Adrenal gland (tissue), 12 donors: Measurements from ENCODE around the gene FAM221B. TPM values are rescaled to one million over a fixed set of nuclear protein-coding genes. Genes with fewer than 3 reads are reported as not detected.
A peak's percentile ranks its signal among the peaks of the same experiment; 100 is the strongest.

Experiments used
- DNase-seq, 7 donors: peaks; one replicate each; pipeline ENCODE4 v3.0.0-alpha.2; 2019 to 2020
- H3K27ac ChIP-seq, 5 donors: fragments of 200-600 bp; sonication (generic) in 4 of 5; 1 replicate in 3 of 5; 2 replicates in 2 of 5; pipeline versions ENCODE4 v1.5.1 to v1.8.0; 2016 to 2020; ENCODE audit warnings: mild to moderate bottlenecking in 1 of 5
- H3K27me3 ChIP-seq: fragments of 200-600 bp; 2 replicates; pipeline ENCODE4 v1.8.0; 2021
- H3K36me3 ChIP-seq, 2 donors: fragments of 200-600 bp; replicated peaks in 1 of 2; 1 replicate in 1 of 2; 2 replicates in 1 of 2; pipeline versions ENCODE4 v1.5.1 to v1.8.0; 2018 to 2022
- H3K4me1 ChIP-seq, 2 donors: fragments of 200-600 bp; replicated peaks in 1 of 2; 1 replicate in 1 of 2; 2 replicates in 1 of 2; pipeline versions ENCODE4 v1.5.1 to v1.8.0; 2018 to 2021
- H3K4me3 ChIP-seq, 4 donors: fragments of 200-600 bp; sonication (generic) in 3 of 4; one replicate each; pipeline ENCODE4 v1.5.1; 2016 to 2018
- H3K9me3 ChIP-seq, 3 donors: fragments of 200-600 bp; sonication (generic) in 1 of 3; replicated peaks in 1 of 3; 1 replicate in 2 of 3; 2 replicates in 1 of 3; pipeline versions ENCODE4 v1.5.1 to v1.8.0; 2016 to 2021
- CTCF ChIP-seq, 6 experiments: fragments of 450-650 bp in 4 of 6; fragments of 200-600 bp in 2 of 6; sonication (generic) in 1 of 6; IDR thresholded peaks; 1 replicate in 5 of 6; 2 replicates in 1 of 6; pipeline versions ENCODE4 v1.5.1 to v1.8.0; 2016 to 2021; ENCODE audit warnings: antibody characterized with exemption in 6 of 6, mild to moderate bottlenecking in 2 of 6, moderate library complexity in 1 of 6
- POLR2A ChIP-seq, 2 donors: fragments of 450-650 bp; IDR thresholded peaks; one replicate each; pipeline ENCODE4 v1.6.1; 2017; ENCODE audit warnings: antibody characterized with exemption in 2 of 2, mild to moderate bottlenecking in 2 of 2, moderate library complexity in 1 of 2
- WGBS, 4 donors: extraction: QIAGEN DNeasy Blood & Tissue Kit in 2 of 4; methylation state at CpG; one replicate each; pipeline versions ENCODE4 v1.1.5 to v1.1.7; 2013 to 2017; 5-methylcytosine and 5-hydroxymethylcytosine counted together
- intact Hi-C, 2 donors: fragments of 100-400 bp; cut with DNase I; formaldehyde crosslinking; loops; one replicate each; pipeline versions ENCODE4 v1.14.1 to v1.15.0; 2022 to 2023
- polyA plus RNA-seq, 3 donors: library from polyadenylated mRNA; stranded (reverse); fragments of 200-250 nt in 2 of 3; fragments of 350-450 nt in 1 of 3; fragmentation: Illumina TruSeq in 1 of 3; extraction: RNeasy Lipid Tissue Mini Kit (QIAGEN cat#74804) in 1 of 3; gene quantifications; one replicate each; pipeline ENCODE4 v1.2.3, GENCODE V29; 2013 to 2014
- total RNA-seq, 9 donors: library from RNA; depleted of rRNA in 4 of 9; stranded (reverse); fragments of >200 nt in 4 of 9; fragments of 120-200 nt in 1 of 9; fragmentation: NEBNext Ultra II Directional in 1 of 9; extraction: Animal tissue kit (Norgen Biotek cat#: 25700) in 1 of 9; gene quantifications; one replicate each; pipeline versions ENCODE4 v1.1.0 to v1.2.4, GENCODE V29; 2013 to 2023
- donor health status: healthy with polysubstance abuse.
- donor health status: Bipolar disorder and iron deficiency.
- donor health status: DM: yes; HTN: yes; CAD: no.
- donor health status: DM: no; HTN: no; CAD: no.
- donor health status: DM: no; HTN: no; CAD: no.
- donor health status: DM: yes; HTN: yes; CAD: no.

Gene FAM221B
- total and polyA plus RNA-seq, 12 donors = 0.07 to 0.22 (median 0.16) TPM; not detected in 9

- H3K27ac ChIP-seq = no peak overlapping the region
- peak in 1 of 7 donors; percentile 51 for DNase-seq
- WGBS, 4 donors = 84 to 97% (median 89%) methylated on average over 9 to 19 of the region's 19 CpGs
- intact Hi-C loops = no loop called here
- TF ChIP-seq POLR2A (IDR thresholded peaks at IDR 0.05) (no peak), CTCF (IDR thresholded peaks at IDR 0.05) (no peak)
- H3K36me3 ChIP-seq = no peaks in the 10 kb centered on the region
- peaks cover 10% of the 10 kb centered on the region for H3K27me3 ChIP-seq
- no peaks in the 10 kb centered on the region for H3K4me1 ChIP-seq
- no peaks in the 10 kb centered on the region for H3K9me3 ChIP-seq
- H3K4me3 ChIP-seq = no peak overlapping the region
Measured at GRCh38 chr9:35869621-35870216, 41.2 kb upstream of the FAM221B start.

GRCh38 chr9:35868933-35869332, 40.4 kb upstream of the FAM221B start:
- WGBS, 4 donors = 67 to 77% (median 69%) methylated on average over 2 of the region's 2 CpGs
- TF ChIP-seq POLR2A (IDR thresholded peaks at IDR 0.05) (no peak), CTCF (IDR thresholded peaks at IDR 0.05) (no peak)
- Histone ChIP-seq H3K4me1 (no peaks in the 10 kb centered on the region), H3K36me3 (no peaks in the 10 kb centered on the region), H3K27ac (no peak overlapping the region), H3K9me3 (no peaks in the 10 kb centered on the region), H3K4me3 (no peak overlapping the region), H3K27me3 (peaks cover 12% of the 10 kb centered on the region)
- peak in 1 of 7 donors; percentile 15 for DNase-seq
- intact Hi-C loops = no loop called here

- Histone ChIP-seq H3K27ac (no peak overlapping the region), H3K9me3 (no peaks in the 10 kb centered on the region), H3K4me1 (no peaks in the 10 kb centered on the region), H3K4me3 (no peak overlapping the region), H3K27me3 (peaks cover 12% of the 10 kb centered on the region), H3K36me3 (no peaks in the 10 kb centered on the region)
- 84 to 89% (median 86%) methylated on average over 3 to 4 of the region's 4 CpGs for WGBS, 4 donors
- peak in 1 of 7 donors; percentile 30 for DNase-seq
- TF ChIP-seq POLR2A (IDR thresholded peaks at IDR 0.05) (no peak), CTCF (IDR thresholded peaks at IDR 0.05) (no peak)
- intact Hi-C loops = no loop called here
Measured at GRCh38 chr9:35867538-35867937, 39.0 kb upstream of the FAM221B start.

- Histone ChIP-seq H3K27me3 (peaks cover 8% of the 10 kb centered on the region), H3K4me3 (no peak overlapping the region), H3K4me1 (no peaks in the 10 kb centered on the region), H3K27ac (no peak overlapping the region), H3K36me3 (no peaks in the 10 kb centered on the region), H3K9me3 (no peaks in the 10 kb centered on the region)
- 72 to 91% (median 83%) methylated on average over 6 to 8 of the region's 8 CpGs for WGBS, 4 donors
- intact Hi-C loops = no loop called here
- TF ChIP-seq POLR2A (IDR thresholded peaks at IDR 0.05) = no peak
- TF ChIP-seq CTCF (IDR thresholded peaks at IDR 0.05) = no peak
- DNase-seq = peak in 1 of 7 donors; percentile 27
Measured at GRCh38 chr9:35864695-35865255, 36.2 kb upstream of the FAM221B start.
